ENCODE data around the gene CHMP6.

CHMP6 gene

DNA sequence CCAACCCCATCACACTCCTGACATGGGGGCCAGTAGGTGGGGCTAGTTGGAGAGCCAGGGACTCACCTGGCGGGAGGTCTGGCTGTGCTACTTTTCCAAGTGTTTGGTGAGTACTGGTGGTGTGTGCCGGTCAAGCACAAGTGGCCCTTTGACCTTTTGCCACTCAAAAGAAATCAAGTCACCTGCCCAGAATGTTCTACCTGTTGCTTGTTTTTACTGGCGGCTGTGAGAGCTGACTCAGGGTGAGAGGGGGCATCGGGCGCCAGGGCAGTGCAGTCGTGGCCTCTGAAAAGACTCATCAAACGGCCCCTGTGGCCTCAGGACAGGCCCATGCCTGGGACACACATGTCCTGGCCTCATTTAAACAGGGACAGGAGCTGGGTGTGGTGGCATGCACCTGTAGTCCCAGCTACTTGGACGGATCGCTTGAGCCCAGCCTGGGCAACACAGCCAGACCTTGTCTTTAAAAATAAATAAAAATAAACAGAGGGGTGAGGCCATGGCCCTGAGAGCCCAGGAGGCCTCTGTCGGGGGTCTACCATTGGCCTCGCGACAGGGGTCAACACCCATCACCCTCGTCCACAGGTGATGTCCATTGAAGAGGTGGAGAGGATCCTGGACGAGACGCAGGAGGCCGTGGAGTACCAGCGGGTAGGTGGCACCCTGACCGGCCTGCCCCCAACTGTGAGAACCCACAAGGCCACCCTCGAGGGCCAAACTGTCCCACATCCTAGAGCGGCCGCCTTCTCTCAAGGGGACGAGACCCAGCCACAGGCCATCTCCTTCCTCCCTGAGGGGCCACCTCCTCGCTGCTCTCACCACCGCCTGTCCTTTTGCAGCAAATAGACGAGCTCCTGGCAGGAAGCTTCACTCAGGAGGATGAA lies 5.0 kb downstream of the CHMP6 start:
- TF ChIP-seq JUND (IDR thresholded peaks at IDR 0.05; ENCODE audit: low read depth): no peak
- no peak for DNase-seq (ENCODE audit: low read depth in 1 of 2, low spot score in 1 of 2)
- in situ Hi-C loops (cut with HindIII; ENCODE audit: low pct_unique_long_range_greater_than_20kb, low sequenced_read_pairs): no loop called here

DNA sequence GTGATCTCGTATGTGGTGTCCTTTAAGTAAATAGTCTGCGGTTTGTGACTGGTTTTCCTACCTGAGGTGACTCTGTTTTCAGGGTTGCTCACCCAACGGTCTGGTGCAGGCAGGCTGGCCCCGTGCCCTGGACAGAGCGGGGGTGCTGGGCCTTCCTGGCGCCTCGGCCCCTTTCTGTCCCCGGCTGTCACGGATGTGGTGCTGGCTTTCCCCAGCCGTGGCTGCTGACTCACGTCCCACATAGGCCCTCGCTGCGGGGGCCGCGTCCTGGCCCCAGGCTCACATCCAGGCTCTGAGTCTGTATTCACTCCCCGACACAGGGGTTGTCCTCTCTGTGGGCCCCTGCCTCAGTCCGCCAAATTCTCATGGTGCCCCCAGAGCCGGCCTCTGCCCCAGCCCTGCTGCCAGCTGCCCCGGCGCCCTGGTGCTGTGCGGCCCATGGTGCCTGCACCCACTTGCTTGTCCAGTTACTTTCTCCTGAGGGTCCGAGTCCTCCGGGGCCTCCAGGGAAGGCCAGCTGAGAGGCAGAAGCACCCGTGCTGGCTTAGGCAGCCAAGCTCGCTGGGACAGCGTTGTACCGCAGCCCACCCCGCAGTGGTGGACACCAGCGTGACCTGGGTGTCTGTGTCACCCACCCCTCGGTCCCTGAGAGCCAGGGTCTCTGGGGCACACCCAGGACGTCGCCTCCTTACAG lies 5.9 kb downstream of the CHMP6 start:
- in situ Hi-C loops (cut with HindIII; ENCODE audit: low pct_unique_long_range_greater_than_20kb, low sequenced_read_pairs): no loop called here
- no peak for TF ChIP-seq JUND (IDR thresholded peaks at IDR 0.05; ENCODE audit: low read depth)
- DNase-seq (ENCODE audit: low read depth in 1 of 2, low spot score in 1 of 2): no peak

DNA sequence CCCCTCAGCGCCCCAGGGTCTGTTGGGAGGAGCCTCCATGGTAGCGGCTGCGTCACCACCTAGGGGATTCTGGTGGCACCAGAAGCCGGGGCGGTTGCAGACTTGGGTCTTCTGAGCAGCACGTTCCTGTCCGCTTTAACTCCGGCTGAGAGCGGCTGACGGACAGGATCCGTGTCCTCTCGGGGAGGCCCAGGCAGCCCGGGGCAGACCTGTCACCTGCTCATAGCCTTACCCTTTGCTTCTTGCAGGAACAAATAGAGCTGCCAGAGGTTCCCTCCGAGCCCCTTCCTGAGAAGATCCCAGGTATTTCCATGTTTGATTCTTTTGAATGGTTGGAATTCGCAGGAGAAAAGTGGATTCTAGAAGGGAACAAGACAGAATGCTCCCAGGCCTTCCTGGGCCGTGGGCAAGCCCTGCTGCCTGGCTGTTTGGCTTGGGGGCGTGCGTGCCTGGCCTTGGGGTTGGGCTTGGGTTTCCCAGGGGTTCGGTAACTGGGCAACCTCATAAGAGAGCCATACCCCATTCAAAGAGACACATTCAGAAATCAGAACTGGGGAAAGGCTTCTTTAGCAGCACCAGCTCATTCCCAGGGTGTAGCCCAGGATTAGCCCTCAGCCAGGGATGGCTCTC lies 6.6 kb downstream of the CHMP6 start:
- in situ Hi-C loops (cut with HindIII; ENCODE audit: low pct_unique_long_range_greater_than_20kb, low sequenced_read_pairs): no loop called here
- TF ChIP-seq JUND (IDR thresholded peaks at IDR 0.05; ENCODE audit: low read depth): no peak
- DNase-seq (ENCODE audit: low read depth in 1 of 2, low spot score in 1 of 2): no peak

DNA sequence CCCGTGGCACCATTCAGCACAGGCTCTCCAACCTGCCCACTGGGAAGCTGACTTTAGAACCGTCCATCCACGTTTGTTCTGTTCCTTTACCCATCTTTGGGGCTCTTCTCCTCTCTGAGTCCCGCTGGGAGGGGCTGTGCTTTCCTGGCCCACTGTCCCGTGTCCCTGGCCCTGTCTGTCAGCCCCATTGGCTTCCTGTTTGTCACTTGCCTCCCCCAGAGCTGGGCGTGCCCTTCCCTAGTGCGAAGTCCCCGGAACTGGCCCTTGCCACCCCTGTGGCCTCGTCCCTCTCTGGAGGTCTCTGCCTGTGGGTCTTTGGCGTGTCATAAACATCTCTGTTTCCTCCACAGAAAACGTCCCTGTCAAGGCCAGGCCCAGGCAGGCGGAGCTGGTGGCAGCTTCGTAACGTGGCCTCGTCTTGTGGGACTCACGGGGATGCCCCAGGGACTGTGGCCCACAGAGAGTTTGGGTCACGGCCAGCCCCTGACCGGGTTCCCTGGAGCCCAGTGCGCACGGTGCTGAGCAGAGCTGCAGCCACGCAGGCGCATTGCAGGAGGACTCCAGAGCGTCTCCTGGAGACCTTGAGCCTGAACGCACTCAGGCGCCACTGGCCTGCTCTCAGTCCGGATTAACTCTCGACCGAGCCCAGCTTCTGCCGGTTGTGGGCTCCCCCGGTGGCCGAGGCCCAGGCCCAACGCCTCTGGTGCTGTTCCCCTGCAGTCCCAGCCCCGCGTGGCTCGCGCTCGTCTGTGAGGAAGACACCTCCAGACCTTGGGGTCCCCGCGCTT lies 7.3 kb downstream of the CHMP6 start:
- in situ Hi-C loops (cut with HindIII; ENCODE audit: low pct_unique_long_range_greater_than_20kb, low sequenced_read_pairs): no loop called here
- TF ChIP-seq JUND (IDR thresholded peaks at IDR 0.05; ENCODE audit: low read depth): no peak
- DNase-seq (ENCODE audit: low read depth in 1 of 2, low spot score in 1 of 2): no peak

DNA sequence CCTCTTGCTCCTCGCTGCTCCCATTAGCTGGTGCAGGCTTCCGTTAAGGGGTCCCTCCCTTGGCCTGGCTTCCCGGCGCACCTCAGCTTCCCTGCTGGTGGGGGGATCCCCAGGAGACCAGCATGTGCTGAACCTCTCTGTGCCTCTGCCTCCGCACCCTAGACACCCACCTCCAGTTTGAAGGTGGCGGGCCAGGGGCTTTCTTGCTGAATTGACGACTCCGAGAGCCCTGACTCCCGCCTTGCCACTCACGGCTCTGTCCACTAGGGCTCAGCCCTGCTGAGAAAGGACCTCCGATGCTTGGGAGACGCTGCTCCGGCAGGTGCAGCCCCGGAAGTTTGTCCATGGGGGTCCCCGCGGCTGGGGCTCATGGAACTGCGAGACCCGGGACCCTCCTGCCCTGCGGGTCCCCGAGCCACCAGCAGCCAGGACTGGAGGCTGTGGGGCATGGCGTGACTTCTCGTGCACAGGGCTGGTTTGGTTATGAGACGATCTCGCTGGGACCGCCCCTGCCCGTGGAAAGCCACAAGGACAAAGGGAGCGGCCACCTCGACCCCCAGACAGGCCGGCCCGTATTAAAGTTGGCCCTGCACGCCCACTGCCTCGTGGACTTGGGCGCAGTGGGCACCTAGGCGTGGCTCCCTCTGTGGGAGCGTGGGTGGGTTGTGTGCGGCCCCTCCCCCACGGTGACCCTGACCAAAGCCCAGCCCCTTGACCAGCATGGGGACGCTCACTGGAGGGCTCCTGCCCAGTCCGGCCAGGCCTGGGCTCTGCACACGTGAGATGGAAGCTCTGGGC lies 8.1 kb downstream of the CHMP6 start:
- DNase-seq (ENCODE audit: low read depth in 1 of 2, low spot score in 1 of 2): no peak
- no peak for TF ChIP-seq JUND (IDR thresholded peaks at IDR 0.05; ENCODE audit: low read depth)
- in situ Hi-C loops (cut with HindIII; ENCODE audit: low pct_unique_long_range_greater_than_20kb, low sequenced_read_pairs): no loop called here

DNA sequence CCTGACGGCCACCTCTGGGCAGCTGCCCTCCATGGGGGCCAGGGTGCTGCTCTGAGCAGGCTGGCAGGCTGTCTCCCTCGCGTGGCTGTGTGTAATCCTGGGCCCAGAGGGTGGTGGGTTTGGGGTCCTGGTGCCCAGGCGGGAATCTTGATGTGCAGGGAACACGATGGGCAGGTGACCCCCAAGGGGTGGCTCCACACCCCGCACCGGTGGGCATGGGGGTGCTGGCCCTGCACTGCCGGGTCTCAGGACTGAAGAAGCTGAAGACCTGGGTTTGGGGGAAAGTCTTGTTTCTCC lies 8.6 kb downstream of the CHMP6 start:
- in situ Hi-C loops (cut with HindIII; ENCODE audit: low pct_unique_long_range_greater_than_20kb, low sequenced_read_pairs): no loop called here
- no peak for TF ChIP-seq JUND (IDR thresholded peaks at IDR 0.05; ENCODE audit: low read depth)
- no peak for DNase-seq (ENCODE audit: low read depth in 1 of 2, low spot score in 1 of 2)

DNA sequence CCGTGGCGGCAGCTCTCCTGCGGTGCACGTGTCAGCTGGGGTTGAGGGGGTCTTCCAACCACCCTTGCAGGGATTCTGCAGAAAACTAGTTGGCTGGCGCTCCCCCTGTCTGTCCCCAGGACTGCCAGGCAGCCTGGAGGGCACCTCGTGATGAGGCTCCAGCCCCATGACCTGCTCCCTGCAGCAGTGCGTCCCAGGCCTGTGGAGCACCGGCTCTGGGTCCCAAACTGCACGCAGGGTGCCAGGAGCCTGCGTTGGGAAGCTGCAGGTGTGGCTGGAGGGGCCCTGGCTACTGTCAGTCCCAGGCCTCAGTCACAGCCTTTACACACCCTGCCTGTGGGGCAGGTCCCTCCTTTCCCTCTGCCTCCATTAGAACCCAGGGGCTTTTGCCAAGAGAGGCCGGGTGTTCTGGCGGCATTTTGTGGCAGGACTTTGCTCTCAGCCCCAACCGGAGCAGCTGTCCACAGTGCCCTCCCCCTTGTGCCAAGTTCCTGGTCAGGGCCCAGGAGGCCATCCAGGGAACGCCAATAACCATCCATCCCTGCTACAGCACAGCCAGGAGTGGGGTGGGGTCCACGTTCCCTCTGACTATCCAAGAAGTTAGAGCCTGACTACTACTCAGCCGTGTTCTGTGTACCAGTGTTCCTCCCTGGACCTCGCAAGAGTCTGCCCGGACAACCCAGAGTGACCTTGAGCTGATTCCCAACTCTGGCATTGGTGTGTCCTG lies 9.2 kb downstream of the CHMP6 start:
- in situ Hi-C loops (cut with HindIII; ENCODE audit: low pct_unique_long_range_greater_than_20kb, low sequenced_read_pairs): no loop called here
- no peak for DNase-seq (ENCODE audit: low read depth in 1 of 2, low spot score in 1 of 2)
- no peak for TF ChIP-seq JUND (IDR thresholded peaks at IDR 0.05; ENCODE audit: low read depth)

DNA sequence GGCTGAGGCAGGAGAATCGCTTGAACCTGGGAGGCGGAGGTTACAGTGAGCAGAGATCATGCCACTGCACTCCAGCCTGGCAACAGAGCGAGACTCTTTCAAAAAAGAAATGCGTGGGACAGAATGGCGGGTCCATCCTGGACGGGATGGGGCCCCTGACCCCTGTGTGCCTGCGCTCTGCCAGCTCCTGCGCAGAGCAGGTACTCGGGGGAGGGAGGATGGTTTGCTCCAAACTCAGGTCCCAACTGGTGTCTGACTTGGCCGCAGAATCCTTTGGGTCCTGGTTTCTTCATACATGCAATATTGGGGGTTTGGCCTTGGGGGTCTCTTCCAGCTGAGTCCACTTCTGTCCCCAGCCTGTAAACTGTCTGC lies 10.4 kb downstream of the CHMP6 start:
- TF ChIP-seq JUND (IDR thresholded peaks at IDR 0.05; ENCODE audit: low read depth): no peak
- DNase-seq (ENCODE audit: low read depth in 1 of 2, low spot score in 1 of 2): no peak
- in situ Hi-C loops (cut with HindIII; ENCODE audit: low pct_unique_long_range_greater_than_20kb, low sequenced_read_pairs): no loop called here

DNA sequence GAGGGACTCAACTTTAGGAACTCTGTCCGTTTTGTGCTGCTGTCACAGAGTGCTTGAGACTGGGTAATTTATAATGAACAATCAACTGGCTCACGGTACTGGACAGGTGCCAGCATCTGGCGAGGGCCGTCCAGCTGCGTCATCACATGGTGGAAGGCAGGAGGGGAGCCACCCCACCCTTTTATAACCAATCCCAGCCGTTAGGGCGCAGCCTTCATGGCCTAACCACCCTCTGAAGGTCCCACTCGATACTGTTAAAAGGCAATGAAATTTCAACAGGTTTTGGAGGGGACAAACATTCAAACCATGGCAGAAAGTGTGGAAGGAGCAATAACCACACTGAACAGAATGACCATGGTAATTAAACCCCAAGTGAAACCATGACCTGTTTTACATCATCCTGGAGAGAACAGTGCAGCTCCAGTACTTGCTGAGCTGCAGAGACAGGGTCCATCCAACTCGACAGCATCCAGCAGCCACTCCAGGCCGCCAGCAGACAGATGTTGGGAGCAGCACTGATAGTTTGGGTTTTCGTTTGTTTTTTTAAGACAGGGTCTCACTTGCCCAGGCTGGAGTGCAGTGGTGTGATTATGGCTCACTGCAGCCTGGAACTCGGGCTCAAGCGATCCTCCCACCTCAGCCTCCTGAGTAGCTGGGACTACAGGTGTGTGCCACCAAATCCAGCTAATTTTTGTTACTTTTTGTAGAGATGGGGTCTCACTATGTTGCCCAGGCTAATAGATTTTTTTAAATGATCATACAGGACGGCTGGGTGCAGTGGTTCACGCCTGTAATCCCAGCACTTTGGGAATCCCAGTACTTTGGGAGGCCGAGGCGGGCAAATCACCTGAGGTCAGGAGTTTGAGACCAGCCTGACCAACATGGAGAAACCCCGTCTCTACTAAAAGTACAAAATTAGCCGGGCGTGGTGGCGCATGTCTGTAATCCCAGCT lies 11.0 kb downstream of the CHMP6 start:
- in situ Hi-C loops (cut with HindIII; ENCODE audit: low pct_unique_long_range_greater_than_20kb, low sequenced_read_pairs): no loop called here
- DNase-seq (ENCODE audit: low read depth in 1 of 2, low spot score in 1 of 2): no peak
- no peak for TF ChIP-seq JUND (IDR thresholded peaks at IDR 0.05; ENCODE audit: low read depth)

DNA sequence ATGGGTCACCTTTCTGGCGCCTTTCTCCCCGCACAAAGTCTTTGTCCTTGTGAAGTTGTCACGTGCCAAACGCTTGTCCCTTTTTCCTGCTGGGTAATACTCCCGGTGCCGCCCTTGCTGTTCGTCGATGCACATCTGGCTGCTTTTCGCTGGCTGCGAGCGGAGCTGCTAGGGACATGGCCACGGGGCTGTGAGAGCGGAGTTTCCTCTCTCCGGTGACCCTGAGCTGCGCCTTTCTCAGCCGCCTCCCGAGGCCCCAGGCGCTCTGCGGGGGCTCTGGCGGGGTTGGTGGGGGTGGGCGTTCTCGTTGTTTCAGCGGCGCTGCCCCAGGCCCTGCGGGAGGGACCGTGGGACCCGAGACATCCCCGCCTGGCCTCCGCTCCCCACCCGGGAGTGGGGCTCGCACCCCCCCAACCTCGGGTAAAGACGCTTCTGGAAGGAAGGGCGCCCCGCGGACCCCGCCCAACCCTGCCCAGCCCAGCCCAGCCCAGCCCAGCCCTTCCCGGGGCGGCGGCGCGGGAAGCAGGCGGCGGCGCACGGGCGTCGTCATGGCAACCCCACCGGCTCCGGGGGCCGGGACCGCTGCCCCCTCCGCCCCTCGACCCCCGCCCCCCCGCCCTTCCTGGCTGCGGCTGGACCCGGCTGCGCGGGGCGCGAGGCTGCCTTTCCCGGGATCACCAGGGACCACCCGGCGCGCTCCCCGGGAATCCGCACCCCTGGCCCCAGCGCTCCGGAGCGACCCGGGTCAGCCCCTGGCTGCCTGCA lies 12.3 kb downstream of the CHMP6 start:
- no peak for TF ChIP-seq JUND (IDR thresholded peaks at IDR 0.05; ENCODE audit: low read depth)
- in situ Hi-C loops (cut with HindIII; ENCODE audit: low pct_unique_long_range_greater_than_20kb, low sequenced_read_pairs): no loop called here

More for the DNA sequence above, 12.3 kb downstream of the CHMP6 start:
- DNase-seq (ENCODE audit: low read depth in 1 of 2, low spot score in 1 of 2): no peak
